ENCODE data around the gene OTP. TPM values are rescaled to one million over a fixed set of nuclear protein-coding genes. Genes with fewer than 3 reads are reported as not detected.

The OTP gene
- total RNA-seq (2014; rRNA removed), result not detected in 2 replicates
- Bru-seq, nascent RNA, result not detected
- BruChase-seq, experiment 1, labeled RNA remaining after a 6-hour chase, result percentile 7 among the genes with signal in this experiment
- percentile 14 among the genes with signal in this experiment for BruChase-seq, experiment 2, labeled RNA remaining after a 2-hour chase
- long read RNA-seq, result 0 reads

- no peaks in the 10 kb centered on the region for H3K4me1 ChIP-seq (ENCODE audit: insufficient read depth, low read length)
- no peaks in the 10 kb centered on the region for H3K36me3 ChIP-seq (ENCODE audit: low read depth, low read length)
- H3K9me2 ChIP-seq (replicated peaks; ENCODE audit: low read length), result no peaks in the 10 kb centered on the region
- H3K4me2 ChIP-seq (ENCODE audit: low read length), result no peak within 1 kb of the TSS
- CTCF ChIA-PET, result no interaction called here
- no peaks in the 10 kb centered on the region for H3K9me3 ChIP-seq (ENCODE audit: low read length)
- no peak within 1 kb of the TSS for H3K9ac ChIP-seq (ENCODE audit: low read length)
- intact Hi-C loops (cut with micrococcal nuclease), result no loop called here
- H3K79me2 ChIP-seq (ENCODE audit: low read length), result no peaks in the 10 kb centered on the region
- no TSS peak for BruUV-seq (replicated peaks)
- peaks cover 44% of the 10 kb centered on the region for H3K27me3 ChIP-seq (ENCODE audit: low read length)
- no peak for TF ChIP-seq EZH2 (IDR thresholded peaks at IDR 0.05; ENCODE audit: low read length, unreplicated experiment)
- no peak for TF ChIP-seq CTCF (conservative IDR thresholded peaks at IDR 0.05; ENCODE audit: low read depth, low read length)
- TF ChIP-seq EZH2phosphoT487 (IDR thresholded peaks at IDR 0.05; ENCODE audit: borderline replicate concordance, low read length), result no peak
- no peak within 1 kb of the TSS for H3K27ac ChIP-seq (ENCODE audit: low read length)
- no peak for ATAC-seq
- POLR2A ChIA-PET (ENCODE audit: unreplicated experiment), result no interaction called here
- DNase-seq, result no peak
- no peaks in the 10 kb centered on the region for H4K20me1 ChIP-seq (ENCODE audit: low read length)
- no peaks in the 10 kb centered on the region for H3F3A ChIP-seq (ENCODE audit: low read length, unreplicated experiment)
- no peak within 1 kb of the TSS for H3K4me3 ChIP-seq (ENCODE audit: low read length)
- H2AFZ ChIP-seq (ENCODE audit: low read length), result no peak within 1 kb of the TSS
Observed at GRCh38 chr5:77637998-77638762, at the start of gene OTP. Gene OTP, minus strand, starts transcription at chr5:77638713. Its CDS starts 164 bp downstream, at chr5:77638549.

- no peak for DNase-seq
- no peaks in the 10 kb centered on the region for H3K27me3 ChIP-seq (ENCODE audit: low read length)
- H3K79me2 ChIP-seq (ENCODE audit: low read length), result no peaks in the 10 kb centered on the region
- H3K9ac ChIP-seq (ENCODE audit: low read length), result no peak overlapping the region
- intact Hi-C loops (cut with micrococcal nuclease), result no loop called here
- H3K36me3 ChIP-seq (ENCODE audit: low read depth, low read length), result no peaks in the 10 kb centered on the region
- no peaks in the 10 kb centered on the region for H4K20me1 ChIP-seq (ENCODE audit: low read length)
- H2AFZ ChIP-seq (ENCODE audit: low read length), result no peak overlapping the region
- H3K9me2 ChIP-seq (replicated peaks; ENCODE audit: low read length), result no peaks in the 10 kb centered on the region
- no TSS peak for BruUV-seq (replicated peaks)
- CTCF ChIA-PET, result no interaction called here
- no peak overlapping the region for H3K27ac ChIP-seq (ENCODE audit: low read length)
- peaks cover 4% of the 10 kb centered on the region; the same call in 1 of the 2 replicates for H3K4me1 ChIP-seq (ENCODE audit: insufficient read depth, low read length)
- no peaks in the 10 kb centered on the region for H3K9me3 ChIP-seq (ENCODE audit: low read length)
- H3K4me3 ChIP-seq (ENCODE audit: low read length), result no peak overlapping the region
- POLR2A ChIA-PET (ENCODE audit: unreplicated experiment), result no interaction called here
- no peak for ATAC-seq
- H3K4me2 ChIP-seq (ENCODE audit: low read length), result no peak overlapping the region
- no peaks in the 10 kb centered on the region for H3F3A ChIP-seq (ENCODE audit: low read length, unreplicated experiment)
- TF ChIP-seq EZH2phosphoT487 (IDR thresholded peaks at IDR 0.05; ENCODE audit: borderline replicate concordance, low read length), result no peak
- no peak for TF ChIP-seq EZH2 (IDR thresholded peaks at IDR 0.05; ENCODE audit: low read length, unreplicated experiment)
- TF ChIP-seq CTCF (conservative IDR thresholded peaks at IDR 0.05; ENCODE audit: low read depth, low read length), result no peak
Observed at GRCh38 chr5:77683171-77683732, 44.7 kb upstream of the OTP start.

GRCh38 chr5:77670526-77670925 is 32.0 kb upstream of the OTP start:
- Histone ChIP-seq H3K27ac (ENCODE audit: low read length) (no peak overlapping the region), H3K36me3 (ENCODE audit: low read depth, low read length) (no peaks in the 10 kb centered on the region), H2AFZ (ENCODE audit: low read length) (no peak overlapping the region), H3K4me2 (ENCODE audit: low read length) (no peak overlapping the region), H3K4me1 (ENCODE audit: insufficient read depth, low read length) (no peaks in the 10 kb centered on the region), H3K4me3 (ENCODE audit: low read length) (no peak overlapping the region), H3K9me3 (ENCODE audit: low read length) (no peaks in the 10 kb centered on the region), H3K9me2 (replicated peaks; ENCODE audit: low read length) (no peaks in the 10 kb centered on the region), H4K20me1 (ENCODE audit: low read length) (no peaks in the 10 kb centered on the region), H3K9ac (ENCODE audit: low read length) (no peak overlapping the region), H3F3A (ENCODE audit: low read length, unreplicated experiment) (no peaks in the 10 kb centered on the region), H3K27me3 (ENCODE audit: low read length) (peaks cover 9% of the 10 kb centered on the region; the same call in 1 of the 2 replicates), H3K79me2 (ENCODE audit: low read length) (no peaks in the 10 kb centered on the region)
- ChIA-PET POLR2A (ENCODE audit: unreplicated experiment) (no interaction called here), CTCF (no interaction called here)
- no TSS peak for BruUV-seq (replicated peaks)
- TF ChIP-seq EZH2phosphoT487 (IDR thresholded peaks at IDR 0.05; ENCODE audit: borderline replicate concordance, low read length), result no peak
- no peak for TF ChIP-seq EZH2 (IDR thresholded peaks at IDR 0.05; ENCODE audit: low read length, unreplicated experiment)
- no peak for TF ChIP-seq CTCF (conservative IDR thresholded peaks at IDR 0.05; ENCODE audit: low read depth, low read length)
- intact Hi-C loops (cut with micrococcal nuclease), result no loop called here
- ATAC-seq (no peak), DNase-seq (no peak)

Measured in PC-3 (cell line).